Measurements from ENCODE around the gene CCR1.
"Not testable (repeated sequence)": the region's sequence is repeated elsewhere in the genome, so short reads cannot be mapped to it uniquely, and the experiment has no call there.

GRCh38 chr3:46207514-46207913 is 599 bp downstream of the CCR1 start:
- TF ChIP-seq, protein P1, sequence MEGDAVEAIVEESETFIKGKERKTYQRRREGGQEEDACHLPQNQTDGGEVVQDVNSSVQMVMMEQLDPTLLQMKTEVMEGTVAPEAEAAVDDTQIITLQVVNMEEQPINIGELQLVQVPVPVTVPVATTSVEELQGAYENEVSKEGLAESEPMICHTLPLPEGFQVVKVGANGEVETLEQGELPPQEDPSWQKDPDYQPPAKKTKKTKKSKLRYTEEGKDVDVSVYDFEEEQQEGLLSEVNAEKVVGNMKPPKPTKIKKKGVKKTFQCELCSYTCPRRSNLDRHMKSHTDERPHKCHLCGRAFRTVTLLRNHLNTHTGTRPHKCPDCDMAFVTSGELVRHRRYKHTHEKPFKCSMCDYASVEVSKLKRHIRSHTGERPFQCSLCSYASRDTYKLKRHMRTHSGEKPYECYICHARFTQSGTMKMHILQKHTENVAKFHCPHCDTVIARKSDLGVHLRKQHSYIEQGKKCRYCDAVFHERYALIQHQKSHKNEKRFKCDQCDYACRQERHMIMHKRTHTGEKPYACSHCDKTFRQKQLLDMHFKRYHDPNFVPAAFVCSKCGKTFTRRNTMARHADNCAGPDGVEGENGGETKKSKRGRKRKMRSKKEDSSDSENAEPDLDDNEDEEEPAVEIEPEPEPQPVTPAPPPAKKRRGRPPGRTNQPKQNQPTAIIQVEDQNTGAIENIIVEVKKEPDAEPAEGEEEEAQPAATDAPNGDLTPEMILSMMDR (IDR thresholded peaks at IDR 0.05) = not testable (repeated sequence)
- TF ChIP-seq POLR2A, EP300 (IDR thresholded peaks at IDR 0.05): not testable (repeated sequence)
